Liver (tissue), 9 donors: ENCODE data around the gene ZSCAN5C. TPM values are rescaled to one million over a fixed set of nuclear protein-coding genes. Genes with fewer than 3 reads are reported as not detected.

Source experiments
- DNase-seq: peaks from one replicate; pipeline ENCODE4 v3.0.0-alpha.2; 2017; ENCODE audit warnings: low spot score
- H3K27ac ChIP-seq, 2 donors: one replicate each; pipeline ENCODE4 v1.7.0; 2013; ENCODE audit warnings: inconsistent platforms in 2 of 2, low read length in 2 of 2, control low read depth in 1 of 2, low read depth in 1 of 2, mild to moderate bottlenecking in 1 of 2
- H3K27me3 ChIP-seq, 4 donors: one replicate each; pipeline versions ENCODE4 v1.6.1 to v1.7.0; 2013; ENCODE audit warnings: low read length in 3 of 4, inconsistent platforms in 1 of 4, mild to moderate bottlenecking in 1 of 4, moderate library complexity in 1 of 4; ENCODE audit not compliant: control insufficient read depth in 4 of 4, insufficient read depth in 4 of 4
- H3K36me3 ChIP-seq, 4 donors: one replicate each; pipeline versions ENCODE4 v1.6.1 to v1.7.0; 2013; ENCODE audit warnings: low read length in 3 of 4, mild to moderate bottlenecking in 3 of 4, low read depth in 1 of 4, moderate library complexity in 1 of 4; ENCODE audit not compliant: control insufficient read depth in 4 of 4, insufficient read depth in 3 of 4
- H3K4me1 ChIP-seq, 4 donors: one replicate each; pipeline versions ENCODE4 v1.6.1 to v1.7.0; 2013; ENCODE audit warnings: low read length in 3 of 4, mild to moderate bottlenecking in 3 of 4, moderate library complexity in 1 of 4; ENCODE audit not compliant: control insufficient read depth in 4 of 4, insufficient read depth in 4 of 4
- H3K4me3 ChIP-seq, 3 donors: one replicate each; pipeline versions ENCODE4 v1.6.1 to v1.7.0; 2013; ENCODE audit warnings: low read length in 3 of 3, control low read depth in 1 of 3, low read depth in 1 of 3, mild to moderate bottlenecking in 1 of 3
- H3K9ac ChIP-seq, 2 donors: one replicate each; pipeline ENCODE4 v1.7.0; 2013; ENCODE audit warnings: low read length in 2 of 2, mild to moderate bottlenecking in 2 of 2, moderate library complexity in 2 of 2, control low read depth in 1 of 2, low read depth in 1 of 2
- H3K9me3 ChIP-seq, 4 donors: one replicate each; pipeline versions ENCODE4 v1.6.1 to v1.7.0; 2013; ENCODE audit warnings: low read length in 3 of 4; ENCODE audit not compliant: control insufficient read depth in 4 of 4
- EGR1 ChIP-seq, 2 donors: IDR thresholded peaks; 2 replicates each; pipeline ENCODE4 v1.6.1; 2016 to 2018; ENCODE audit warnings: antibody characterized with exemption in 2 of 2, low read depth in 2 of 2
- FOXA1 ChIP-seq: IDR thresholded peaks from 2 replicates; pipeline ENCODE4 v1.6.1; 2016; ENCODE audit warnings: antibody characterized with exemption
- FOXA2 ChIP-seq: IDR thresholded peaks from 2 replicates; pipeline ENCODE4 v1.6.1; 2016; ENCODE audit warnings: antibody characterized with exemption
- HNF4G ChIP-seq: IDR thresholded peaks from 2 replicates; pipeline ENCODE4 v1.6.1; 2016; ENCODE audit warnings: antibody characterized with exemption
- JUND ChIP-seq, 2 donors: IDR thresholded peaks; 2 replicates each; pipeline ENCODE4 v1.6.1; 2016; ENCODE audit warnings: antibody characterized with exemption in 2 of 2
- NR2F2 ChIP-seq: IDR thresholded peaks from 2 replicates; pipeline ENCODE4 v1.6.1; 2016; ENCODE audit warnings: antibody characterized with exemption
- RAD21 ChIP-seq, 2 donors: IDR thresholded peaks; 2 replicates each; pipeline ENCODE4 v1.6.1; 2016; ENCODE audit warnings: antibody characterized with exemption in 2 of 2, mild to moderate bottlenecking in 2 of 2
- RXRA ChIP-seq, 2 donors: IDR thresholded peaks; 2 replicates each; pipeline ENCODE4 v1.6.1; 2017 to 2018; ENCODE audit warnings: antibody characterized with exemption in 2 of 2, mild to moderate bottlenecking in 1 of 2
- SP1 ChIP-seq: IDR thresholded peaks from 2 replicates; pipeline ENCODE4 v1.6.1; 2018; ENCODE audit warnings: antibody characterized with exemption, mild to moderate bottlenecking
- TAF1 ChIP-seq: conservative IDR thresholded peaks from 2 replicates; pipeline ENCODE4 v1.6.1; 2016; ENCODE audit warnings: antibody characterized with exemption, mild to moderate bottlenecking
- YY1 ChIP-seq: IDR thresholded peaks from 2 replicates; pipeline ENCODE4 v1.6.1; 2016; ENCODE audit warnings: antibody characterized with exemption, mild to moderate bottlenecking
- WGBS: extraction: QIAGEN DNeasy Blood & Tissue Kit; methylation state at CpG from one replicate; pipeline ENCODE4 v1.1.7; 2013; 5-methylcytosine and 5-hydroxymethylcytosine counted together
- polyA plus RNA-seq, 2 donors: library from polyadenylated mRNA; stranded (reverse) in 1 of 2; unstranded in 1 of 2; fragments of 200-250 nt in 1 of 2; fragments of >200 nt in 1 of 2; fragmentation: Nextera tagmentation in 1 of 2; extraction: Ambion mirVana in 1 of 2; gene quantifications; one replicate each; pipeline versions ENCODE4 v1.2.1 to v1.2.3, GENCODE V29; 2013 to 2015
- total RNA-seq, 2 donors: library from RNA; depleted of rRNA; stranded (reverse); fragments of >200 nt; gene quantifications; one replicate each; pipeline ENCODE4 v1.2.3, GENCODE V29; 2014
- TF ChIP-seq, protein P1 (sequence below): IDR thresholded peaks from 2 replicates; pipeline ENCODE4 v1.6.1; 2016; ENCODE audit warnings: antibody characterized with exemption
- TF ChIP-seq, protein P2 (sequence below): IDR thresholded peaks from 2 replicates; pipeline ENCODE4 v1.6.1; 2016; ENCODE audit warnings: antibody characterized with exemption
- TF ChIP-seq, protein P3 (sequence below): IDR thresholded peaks from 2 replicates; pipeline ENCODE4 v1.6.1; 2016; ENCODE audit warnings: antibody characterized with exemption, mild to moderate bottlenecking
- donor health status: healthy.
- donor health status: healthy.
- donor health status: healthy.
- donor health status: healthy.
- donor health status: healthy.

Gene ZSCAN5C
- total and polyA plus RNA-seq, 4 donors, result not detected

DNA sequence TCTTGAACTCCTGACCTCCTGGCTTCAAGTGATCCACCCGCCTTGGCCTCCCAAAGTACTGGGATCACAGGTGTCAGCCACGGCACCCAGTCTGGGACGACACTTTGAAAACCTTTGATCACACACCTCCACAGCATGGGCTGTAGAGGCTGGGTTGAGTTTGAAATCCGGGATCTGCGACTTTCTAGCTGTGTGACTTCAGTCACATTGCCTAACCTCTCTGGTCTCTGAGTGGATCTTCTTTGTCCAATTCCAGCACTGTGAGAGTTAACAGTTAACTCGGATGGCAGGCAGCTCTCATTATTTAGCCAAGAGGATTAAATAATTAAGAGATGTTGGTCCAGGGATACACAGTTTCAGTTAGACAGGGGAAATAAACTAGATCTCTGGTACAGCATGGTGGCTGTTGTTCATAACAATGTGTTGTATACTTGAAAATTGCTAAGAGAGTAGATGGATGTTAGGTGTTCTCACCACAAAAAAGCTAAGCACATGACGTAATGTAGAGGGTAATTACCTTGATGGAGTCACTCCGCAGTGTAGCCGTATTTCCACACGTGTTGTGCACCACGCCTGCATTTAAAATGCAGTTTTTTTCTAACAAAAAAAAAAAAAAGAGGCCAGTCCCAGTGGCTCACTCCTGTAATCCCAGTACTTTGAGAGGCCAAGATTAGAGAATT lies 24.4 kb upstream of the ZSCAN5C start:
- DNase-seq, result no peak
- H3K4me3 ChIP-seq, result no peak overlapping the region
- WGBS, result 67% methylated on average over 11 of the region's 11 CpGs

GRCh38 chr19:56189785-56190184 lies 12.3 kb upstream of the ZSCAN5C start:
- 83% methylated on average over 17 of the region's 17 CpGs for WGBS
- no peaks in the 10 kb centered on the region for H3K4me1 ChIP-seq
- H3K27me3 ChIP-seq, result no peaks in the 10 kb centered on the region
- H3K9me3 ChIP-seq, result no peaks in the 10 kb centered on the region
- H3K4me3 ChIP-seq, result no peak overlapping the region
- TF ChIP-seq YY1 (no peak), FOXA2 (no peak), FOXA1 (no peak)
- H3K9ac ChIP-seq, result no peak overlapping the region
- H3K27ac ChIP-seq, result no peak overlapping the region
- H3K36me3 ChIP-seq, result no peaks in the 10 kb centered on the region
- DNase-seq, result no peak

More for the DNA sequence above, 24.4 kb upstream of the ZSCAN5C start:
- peaks cover 4 to 13% (median 7%) of the 10 kb centered on the region in 4 donors for H3K4me1 ChIP-seq
- no peaks in the 10 kb centered on the region for H3K36me3 ChIP-seq
- TF ChIP-seq RXRA (IDR thresholded peaks at IDR 0.05) (no peak), FOXA1 (no peak), FOXA2 (no peak), NR2F2 (no peak), YY1 (no peak), HNF4G (no peak), RAD21 (IDR thresholded peaks at IDR 0.05) (no peak), TAF1 (no peak)
- TF ChIP-seq, protein P1, sequence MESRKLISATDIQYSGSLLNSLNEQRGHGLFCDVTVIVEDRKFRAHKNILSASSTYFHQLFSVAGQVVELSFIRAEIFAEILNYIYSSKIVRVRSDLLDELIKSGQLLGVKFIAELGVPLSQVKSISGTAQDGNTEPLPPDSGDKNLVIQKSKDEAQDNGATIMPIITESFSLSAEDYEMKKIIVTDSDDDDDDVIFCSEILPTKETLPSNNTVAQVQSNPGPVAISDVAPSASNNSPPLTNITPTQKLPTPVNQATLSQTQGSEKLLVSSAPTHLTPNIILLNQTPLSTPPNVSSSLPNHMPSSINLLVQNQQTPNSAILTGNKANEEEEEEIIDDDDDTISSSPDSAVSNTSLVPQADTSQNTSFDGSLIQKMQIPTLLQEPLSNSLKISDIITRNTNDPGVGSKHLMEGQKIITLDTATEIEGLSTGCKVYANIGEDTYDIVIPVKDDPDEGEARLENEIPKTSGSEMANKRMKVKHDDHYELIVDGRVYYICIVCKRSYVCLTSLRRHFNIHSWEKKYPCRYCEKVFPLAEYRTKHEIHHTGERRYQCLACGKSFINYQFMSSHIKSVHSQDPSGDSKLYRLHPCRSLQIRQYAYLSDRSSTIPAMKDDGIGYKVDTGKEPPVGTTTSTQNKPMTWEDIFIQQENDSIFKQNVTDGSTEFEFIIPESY, result no peak
- no peak overlapping the region for H3K9ac ChIP-seq
- no peaks in the 10 kb centered on the region for H3K27me3 ChIP-seq
- no peak overlapping the region for H3K27ac ChIP-seq
- no peaks in the 10 kb centered on the region for H3K9me3 ChIP-seq

DNA sequence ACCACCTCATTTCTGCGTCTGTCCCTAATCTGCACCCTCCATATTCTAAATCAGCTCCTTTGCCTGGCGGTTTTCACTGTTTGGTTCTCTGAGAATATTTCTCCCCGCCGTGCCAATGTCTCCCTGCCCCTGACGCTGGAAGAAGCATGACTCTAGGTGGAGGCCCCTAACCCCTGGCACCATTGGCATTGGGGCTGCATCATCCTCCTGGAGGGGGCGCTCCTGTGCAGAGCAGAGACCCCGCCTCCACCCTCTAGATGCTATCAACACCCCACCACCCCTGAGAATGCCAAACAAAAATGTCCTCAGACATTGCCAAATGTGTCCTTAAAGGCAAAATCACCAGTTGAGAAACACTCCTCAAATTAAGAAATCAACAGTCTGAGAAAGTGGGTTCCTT lies 11.0 kb upstream of the ZSCAN5C start:
- H3K9ac ChIP-seq, result no peak overlapping the region
- no peaks in the 10 kb centered on the region for H3K4me1 ChIP-seq
- TF ChIP-seq, protein P1, result no peak
- TF ChIP-seq JUND (IDR thresholded peaks at IDR 0.05) (no peak), RXRA (IDR thresholded peaks at IDR 0.05) (no peak), HNF4G (no peak), FOXA1 (no peak), RAD21 (IDR thresholded peaks at IDR 0.05) (no peak), FOXA2 (no peak), NR2F2 (no peak), EGR1 (IDR thresholded peaks at IDR 0.05; ENCODE audit: low read depth in 2 of 2) (no peak), SP1 (no peak)
- TF ChIP-seq, protein P2, sequence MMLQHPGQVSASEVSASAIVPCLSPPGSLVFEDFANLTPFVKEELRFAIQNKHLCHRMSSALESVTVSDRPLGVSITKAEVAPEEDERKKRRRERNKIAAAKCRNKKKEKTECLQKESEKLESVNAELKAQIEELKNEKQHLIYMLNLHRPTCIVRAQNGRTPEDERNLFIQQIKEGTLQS, result no peak
- TF ChIP-seq, protein P3, sequence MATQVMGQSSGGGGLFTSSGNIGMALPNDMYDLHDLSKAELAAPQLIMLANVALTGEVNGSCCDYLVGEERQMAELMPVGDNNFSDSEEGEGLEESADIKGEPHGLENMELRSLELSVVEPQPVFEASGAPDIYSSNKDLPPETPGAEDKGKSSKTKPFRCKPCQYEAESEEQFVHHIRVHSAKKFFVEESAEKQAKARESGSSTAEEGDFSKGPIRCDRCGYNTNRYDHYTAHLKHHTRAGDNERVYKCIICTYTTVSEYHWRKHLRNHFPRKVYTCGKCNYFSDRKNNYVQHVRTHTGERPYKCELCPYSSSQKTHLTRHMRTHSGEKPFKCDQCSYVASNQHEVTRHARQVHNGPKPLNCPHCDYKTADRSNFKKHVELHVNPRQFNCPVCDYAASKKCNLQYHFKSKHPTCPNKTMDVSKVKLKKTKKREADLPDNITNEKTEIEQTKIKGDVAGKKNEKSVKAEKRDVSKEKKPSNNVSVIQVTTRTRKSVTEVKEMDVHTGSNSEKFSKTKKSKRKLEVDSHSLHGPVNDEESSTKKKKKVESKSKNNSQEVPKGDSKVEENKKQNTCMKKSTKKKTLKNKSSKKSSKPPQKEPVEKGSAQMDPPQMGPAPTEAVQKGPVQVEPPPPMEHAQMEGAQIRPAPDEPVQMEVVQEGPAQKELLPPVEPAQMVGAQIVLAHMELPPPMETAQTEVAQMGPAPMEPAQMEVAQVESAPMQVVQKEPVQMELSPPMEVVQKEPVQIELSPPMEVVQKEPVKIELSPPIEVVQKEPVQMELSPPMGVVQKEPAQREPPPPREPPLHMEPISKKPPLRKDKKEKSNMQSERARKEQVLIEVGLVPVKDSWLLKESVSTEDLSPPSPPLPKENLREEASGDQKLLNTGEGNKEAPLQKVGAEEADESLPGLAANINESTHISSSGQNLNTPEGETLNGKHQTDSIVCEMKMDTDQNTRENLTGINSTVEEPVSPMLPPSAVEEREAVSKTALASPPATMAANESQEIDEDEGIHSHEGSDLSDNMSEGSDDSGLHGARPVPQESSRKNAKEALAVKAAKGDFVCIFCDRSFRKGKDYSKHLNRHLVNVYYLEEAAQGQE, result no peak
- H3K27me3 ChIP-seq, result no peaks in the 10 kb centered on the region
- no peak overlapping the region for H3K4me3 ChIP-seq
- no peaks in the 10 kb centered on the region for H3K36me3 ChIP-seq
- no peak overlapping the region for H3K27ac ChIP-seq
- WGBS, result 82% methylated on average over 7 of the region's 7 CpGs
- H3K9me3 ChIP-seq, result no peaks in the 10 kb centered on the region
- no peak for DNase-seq
